Endometrial microvascular endothelial cells (primary cell): Measurements from ENCODE around the gene PSORS1C2. TPM values are rescaled to one million over a fixed set of nuclear protein-coding genes. Genes with fewer than 3 reads are reported as not detected.
"Not testable (repeated sequence)": the region's sequence is repeated elsewhere in the genome, so short reads cannot be mapped to it uniquely, and the experiment has no call there.

Experiments used
- in situ Hi-C: cut with HindIII; loops from 2 replicates; pipeline ENCODE4 v1.10.0; 2017; ENCODE audit warnings: low sequenced_read_pairs, low pct_unique_long_range_greater_than_20kb; ENCODE audit errors: inconsistent ontology term
- total RNA-seq: library from RNA; depleted of rRNA; stranded (reverse); fragments of >200 nt; gene quantifications from one replicate; pipeline ENCODE4 v1.2.3, GENCODE V29; 2015; ENCODE audit errors: inconsistent ontology term

PSORS1C2 gene
- not detected for total RNA-seq

DNA sequence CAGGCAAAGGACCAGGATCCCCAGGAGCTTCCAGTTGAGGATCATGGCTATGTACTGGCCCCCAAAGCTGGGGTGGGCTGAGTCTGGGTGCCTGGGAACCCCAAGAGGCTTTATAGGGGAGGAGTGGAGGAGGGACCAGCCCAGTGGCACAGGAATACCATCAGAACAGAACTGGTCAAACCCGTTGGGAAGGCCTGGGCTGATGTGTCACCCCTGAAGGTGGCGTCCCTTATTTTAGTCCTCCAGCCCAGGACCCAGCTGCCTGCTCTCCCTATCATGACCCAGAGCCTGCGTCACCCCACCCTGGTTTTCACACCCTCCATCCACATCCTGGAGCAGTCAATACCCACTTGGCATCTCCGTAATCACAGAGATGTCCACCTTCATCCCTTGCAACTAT is at the start of gene PSORS1C2:
Gene PSORS1C2 (minus strand): TSS at position 85 of the 400 bp plus-strand sequence. CDS start 40 bp downstream, at position 45.
- in situ Hi-C loops = no loop called here

GRCh38 chr6:31187780-31188194 is 48.9 kb upstream of the PSORS1C2 start:
- in situ Hi-C loops = no loop called here

GRCh38 chr6:31186052-31186734 is 47.3 kb upstream of the PSORS1C2 start:
- in situ Hi-C loops = no loop called here

DNA sequence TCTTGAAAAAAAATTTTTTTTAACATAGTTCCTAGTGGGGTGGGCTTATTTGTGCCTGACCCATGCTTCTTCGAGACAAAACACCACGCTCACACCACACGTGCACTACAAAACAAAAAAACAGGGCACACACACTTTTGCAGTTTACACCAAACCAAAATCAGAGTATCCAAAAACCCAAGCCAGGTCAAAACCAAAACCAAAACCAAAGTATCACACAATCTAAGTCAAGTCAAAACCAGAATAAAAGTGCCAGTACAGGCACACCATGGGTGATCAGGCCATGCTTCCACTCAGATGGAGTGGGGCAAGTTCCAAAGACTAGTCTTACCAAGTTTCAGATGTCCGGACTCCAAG is 46.8 kb upstream of the PSORS1C2 start:
- in situ Hi-C loops = not testable (repeated sequence)

GRCh38 chr6:31183859-31184258 is 45.0 kb upstream of the PSORS1C2 start:
- in situ Hi-C loops = not testable (repeated sequence)

GRCh38 chr6:31183287-31183686 is 44.4 kb upstream of the PSORS1C2 start:
- in situ Hi-C loops = not testable (repeated sequence)

- in situ Hi-C loops = no loop called here
Observed at GRCh38 chr6:31180500-31180899, 41.6 kb upstream of the PSORS1C2 start.

DNA sequence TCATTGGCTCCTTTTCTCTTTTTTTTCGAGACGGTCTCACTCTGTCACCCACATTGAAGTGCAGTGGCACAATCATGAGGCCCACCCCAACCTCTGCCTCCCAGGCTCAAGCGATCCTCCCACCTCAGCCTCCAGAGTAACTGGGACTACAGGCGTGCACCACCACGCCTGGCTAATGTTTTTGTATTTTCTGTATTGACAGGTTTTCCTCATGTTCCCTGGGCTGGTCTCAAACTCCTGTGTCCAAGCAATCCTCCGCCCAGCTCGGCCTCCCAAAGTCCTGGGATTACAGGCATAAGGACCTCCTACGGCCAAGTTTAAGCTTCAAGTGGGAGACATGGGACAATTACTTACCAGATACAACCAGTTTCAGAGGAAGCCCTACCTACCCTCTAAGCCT is 41.0 kb upstream of the PSORS1C2 start:
- in situ Hi-C loops = no loop called here

DNA sequence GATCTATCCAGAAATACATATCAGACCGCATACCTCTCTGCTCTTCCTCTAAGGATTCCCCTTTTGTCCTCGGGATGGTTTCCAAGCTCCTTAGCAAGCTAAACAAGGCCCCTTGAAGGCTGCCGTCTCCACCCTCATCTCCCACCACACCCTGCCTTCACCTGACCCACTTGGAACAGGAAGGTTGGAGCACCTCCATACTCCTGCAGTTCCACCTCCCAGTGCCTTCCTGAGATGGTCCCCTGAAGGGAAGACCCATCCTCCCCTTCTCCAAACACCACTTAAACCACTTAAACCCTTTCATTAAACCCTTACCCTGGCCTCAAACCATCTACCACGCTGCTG is 40.1 kb upstream of the PSORS1C2 start:
- in situ Hi-C loops = no loop called here

GRCh38 chr6:31178143-31179041 is 39.5 kb upstream of the PSORS1C2 start:
- in situ Hi-C loops = no loop called here

DNA sequence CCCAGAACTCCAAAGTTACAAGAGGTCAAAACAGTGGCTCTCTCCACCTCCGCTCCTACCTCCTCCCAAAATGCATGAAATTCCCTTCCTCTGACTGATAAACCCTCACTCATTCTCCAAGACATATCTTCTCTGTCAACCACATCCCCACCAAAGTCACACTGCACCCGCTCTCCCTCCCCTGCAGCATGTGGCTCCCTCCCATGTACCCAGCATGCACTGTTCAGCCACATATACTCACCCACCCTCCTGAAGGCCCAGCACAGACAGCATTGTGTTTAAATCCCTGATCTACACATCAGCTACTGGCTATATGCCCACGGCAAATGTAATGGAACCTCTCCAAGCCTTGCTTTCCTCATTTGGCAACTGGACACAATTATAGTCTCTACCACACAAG is 37.1 kb upstream of the PSORS1C2 start:
- in situ Hi-C loops = no loop called here

GRCh38 chr6:31174378-31174777 is 35.5 kb upstream of the PSORS1C2 start:
- in situ Hi-C loops = no loop called here

DNA sequence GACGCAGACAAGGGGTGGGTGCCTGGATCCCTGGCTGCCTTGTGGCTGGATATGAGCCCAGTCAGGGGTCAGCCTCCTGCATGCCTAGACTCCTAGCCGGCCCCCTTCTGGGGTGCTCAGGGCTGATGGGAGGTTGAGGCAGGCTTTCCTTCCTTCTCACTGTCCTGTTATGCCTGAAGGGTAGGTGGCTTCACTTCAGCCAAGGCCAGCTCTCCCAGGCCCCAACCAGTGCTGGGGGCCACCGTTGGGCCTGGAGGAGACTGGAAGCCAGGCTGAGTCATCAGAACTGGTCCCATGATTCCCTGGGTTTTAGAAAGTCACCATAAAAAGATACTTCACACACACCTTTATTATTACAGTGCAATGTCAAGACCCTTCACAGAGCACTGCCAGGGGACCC is 34.5 kb upstream of the PSORS1C2 start:
- in situ Hi-C loops = no loop called here

DNA sequence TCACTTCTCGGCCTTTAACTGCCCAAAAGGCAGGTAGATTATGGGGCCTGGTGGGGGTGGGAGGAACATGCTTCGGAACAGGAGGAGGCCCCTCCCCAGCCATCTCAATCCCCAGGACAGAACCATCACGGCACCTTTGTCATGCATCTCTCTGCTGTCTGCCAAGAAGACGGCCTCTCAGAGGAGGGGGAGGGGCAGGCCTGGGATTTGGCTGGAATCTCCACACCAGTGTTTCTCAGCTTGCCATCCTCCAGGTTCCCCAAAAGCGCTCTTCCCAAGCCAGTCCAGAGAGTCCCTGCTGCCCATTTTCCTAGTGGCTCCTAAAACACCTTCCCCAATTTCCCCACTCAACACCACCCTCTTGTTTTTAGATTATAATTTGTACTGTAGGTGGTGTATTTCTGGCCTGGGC is 34.1 kb upstream of the PSORS1C2 start:
- in situ Hi-C loops = no loop called here

DNA sequence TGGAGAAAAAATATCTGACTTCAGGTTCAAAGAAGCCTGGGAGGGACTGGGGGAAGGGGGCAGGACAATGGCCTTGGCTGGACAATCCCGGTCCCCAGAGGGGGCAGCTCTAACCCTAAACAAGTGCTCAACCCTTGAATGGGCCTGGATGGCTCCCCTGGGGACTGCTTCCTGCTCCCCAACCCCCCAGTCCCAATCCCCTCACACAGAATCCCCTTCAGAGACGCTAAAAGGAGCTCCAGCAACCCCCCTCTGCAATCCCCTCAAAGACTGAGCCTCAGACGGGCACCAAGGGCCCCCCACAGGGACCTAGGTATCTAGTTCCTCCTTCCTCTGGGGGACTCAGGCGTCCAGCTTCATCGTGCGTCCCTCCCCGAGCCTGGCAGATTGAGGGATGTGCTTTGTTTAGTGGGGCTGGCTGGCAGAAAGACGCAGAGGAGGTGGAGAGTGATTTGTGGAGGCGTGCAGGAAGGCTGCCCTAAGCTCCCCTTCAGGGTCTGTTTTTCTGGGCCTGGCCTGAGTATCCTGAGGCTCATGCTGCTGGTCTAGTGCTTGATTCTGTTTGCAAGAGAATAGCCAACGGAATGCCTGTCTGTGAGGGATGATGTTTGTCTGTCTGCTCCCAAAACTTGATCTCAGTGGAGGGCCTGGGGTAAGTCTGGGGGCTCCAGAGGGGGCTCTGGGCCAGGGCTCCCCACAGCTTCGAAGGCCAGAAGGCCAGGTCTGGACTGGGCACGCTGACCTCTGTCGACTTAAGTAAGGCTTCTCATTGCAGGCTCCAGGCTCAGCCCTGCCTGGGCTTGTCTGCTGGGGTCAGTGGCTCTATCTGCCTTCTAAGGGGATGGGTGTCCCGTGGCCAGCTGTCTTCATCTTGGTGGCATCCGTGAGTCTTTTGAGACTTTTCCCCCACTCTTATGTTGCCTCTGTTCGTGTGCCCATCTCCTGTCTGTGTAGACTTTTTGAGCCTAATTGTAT is 33.4 kb upstream of the PSORS1C2 start:
- in situ Hi-C loops = no loop called here

GRCh38 chr6:31170987-31171671 is 32.3 kb upstream of the PSORS1C2 start:
- in situ Hi-C loops = no loop called here

- in situ Hi-C loops = no loop called here
Observed at GRCh38 chr6:31170600-31170881, 31.7 kb upstream of the PSORS1C2 start, which contains the start of gene POU5F1. Gene POU5F1, minus strand, starts transcription at chr6:31170682. Its CDS starts 62 bp downstream, at chr6:31170620.

DNA sequence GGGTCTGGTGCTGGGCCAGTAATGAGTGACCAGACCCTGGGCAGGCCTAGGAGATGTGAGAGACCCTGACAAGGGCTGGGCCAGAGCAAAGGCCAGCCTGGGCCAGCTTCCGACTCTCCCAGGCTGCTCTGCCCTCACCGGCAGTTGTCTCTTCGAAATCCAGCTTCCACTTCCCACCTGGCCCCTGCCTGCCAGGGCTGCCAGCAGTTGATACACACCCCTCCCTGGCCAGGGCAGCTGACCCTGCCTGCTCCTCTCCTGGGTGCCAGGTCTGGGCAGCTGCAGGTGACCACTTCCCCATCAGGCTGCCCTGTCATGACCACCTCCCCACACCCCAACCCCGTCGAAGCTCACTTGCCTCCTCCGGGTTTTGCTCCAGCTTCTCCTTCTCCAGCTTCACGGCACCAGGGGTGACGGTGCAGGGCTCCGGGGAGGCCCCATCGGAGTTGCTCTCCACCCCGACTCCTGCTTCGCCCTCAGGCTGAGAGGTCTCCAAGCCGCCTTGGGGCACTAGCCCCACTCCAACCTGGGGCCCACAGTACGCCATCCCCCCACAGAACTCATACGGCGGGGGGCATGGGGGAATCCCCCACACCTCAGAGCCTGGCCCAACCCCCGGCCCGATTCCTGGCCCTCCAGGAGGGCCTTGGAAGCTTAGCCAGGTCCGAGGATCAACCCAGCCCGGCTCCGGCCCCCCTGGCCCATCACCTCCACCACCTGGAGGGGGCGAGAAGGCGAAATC is 31.2 kb upstream of the PSORS1C2 start:
- in situ Hi-C loops = not testable (repeated sequence)
